ENCODE data around the gene HEATR9.
"Not testable (repeated sequence)": the region's sequence is repeated elsewhere in the genome, so short reads cannot be mapped to it uniquely, and the experiment has no call there.

DNA sequence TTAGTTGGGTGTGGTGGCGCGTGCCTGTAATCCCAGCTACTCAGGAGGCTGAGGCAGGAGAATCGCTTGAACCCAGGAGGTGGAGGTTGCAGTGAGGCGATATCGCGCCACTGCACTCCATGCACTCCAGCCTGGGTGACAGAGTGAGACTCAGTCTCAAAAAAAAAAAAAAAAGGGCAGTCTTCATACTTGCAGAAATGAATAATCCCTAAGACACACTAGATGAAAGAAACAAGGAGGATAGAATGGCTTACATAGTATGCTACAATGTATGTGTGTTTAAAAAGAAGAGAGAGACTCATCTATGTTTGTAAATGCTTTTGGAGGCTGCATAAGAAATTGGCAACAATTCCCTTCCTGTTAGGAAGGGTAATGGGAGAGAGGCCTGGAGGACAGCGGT is 29.1 kb upstream of the HEATR9 start:
- TF ChIP-seq, protein P1, sequence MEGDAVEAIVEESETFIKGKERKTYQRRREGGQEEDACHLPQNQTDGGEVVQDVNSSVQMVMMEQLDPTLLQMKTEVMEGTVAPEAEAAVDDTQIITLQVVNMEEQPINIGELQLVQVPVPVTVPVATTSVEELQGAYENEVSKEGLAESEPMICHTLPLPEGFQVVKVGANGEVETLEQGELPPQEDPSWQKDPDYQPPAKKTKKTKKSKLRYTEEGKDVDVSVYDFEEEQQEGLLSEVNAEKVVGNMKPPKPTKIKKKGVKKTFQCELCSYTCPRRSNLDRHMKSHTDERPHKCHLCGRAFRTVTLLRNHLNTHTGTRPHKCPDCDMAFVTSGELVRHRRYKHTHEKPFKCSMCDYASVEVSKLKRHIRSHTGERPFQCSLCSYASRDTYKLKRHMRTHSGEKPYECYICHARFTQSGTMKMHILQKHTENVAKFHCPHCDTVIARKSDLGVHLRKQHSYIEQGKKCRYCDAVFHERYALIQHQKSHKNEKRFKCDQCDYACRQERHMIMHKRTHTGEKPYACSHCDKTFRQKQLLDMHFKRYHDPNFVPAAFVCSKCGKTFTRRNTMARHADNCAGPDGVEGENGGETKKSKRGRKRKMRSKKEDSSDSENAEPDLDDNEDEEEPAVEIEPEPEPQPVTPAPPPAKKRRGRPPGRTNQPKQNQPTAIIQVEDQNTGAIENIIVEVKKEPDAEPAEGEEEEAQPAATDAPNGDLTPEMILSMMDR (IDR thresholded peaks at IDR 0.05), result not testable (repeated sequence)
- not testable (repeated sequence) for TF ChIP-seq POLR2A (IDR thresholded peaks at IDR 0.05)
